Measurements from ENCODE around the gene EFCAB7. TPM values are rescaled to one million over a fixed set of nuclear protein-coding genes. Genes with fewer than 3 reads are reported as not detected.

The EFCAB7 gene
- total RNA-seq, 6 donors from 2014 or later: 2.1 to 20.4 (median 4.7) TPM

DNA sequence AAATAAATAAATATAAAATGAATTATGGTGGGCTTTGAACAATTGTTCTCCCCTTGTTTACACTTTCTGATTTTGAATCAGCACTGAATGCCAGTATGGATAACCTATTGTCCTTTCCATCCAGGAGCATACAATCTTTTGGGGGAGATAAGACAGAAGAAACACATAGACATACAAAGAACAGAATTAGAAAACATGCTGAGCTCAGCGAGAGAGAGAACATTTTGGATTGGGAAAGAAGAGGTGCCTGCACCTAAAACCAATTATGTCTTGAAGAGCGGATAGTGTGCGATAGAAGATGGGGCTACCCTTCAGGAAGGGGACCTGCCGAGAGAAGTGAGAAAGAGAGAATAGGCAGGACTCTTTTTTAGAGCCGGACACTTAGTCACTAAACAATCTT lies 76.5 kb downstream of the EFCAB7 start:
- Histone ChIP-seq H3K9me3 (no peaks in the 10 kb centered on the region), H3K36me3 (no peaks in the 10 kb centered on the region), H3K4me3 (no peak overlapping the region), H3K4me1 (no peaks in the 10 kb centered on the region), H3K27me3 (no peaks in the 10 kb centered on the region), H3K27ac (no peak overlapping the region)
- ATAC-seq (ENCODE audit: low FRiP score in 2 of 2): no peak
- TF ChIP-seq POLR2A (IDR thresholded peaks at IDR 0.05) (no peak), EP300 (IDR thresholded peaks at IDR 0.05) (no peak), POLR2AphosphoS5 (IDR thresholded peaks at IDR 0.05) (no peak)
- TF ChIP-seq, protein P1, sequence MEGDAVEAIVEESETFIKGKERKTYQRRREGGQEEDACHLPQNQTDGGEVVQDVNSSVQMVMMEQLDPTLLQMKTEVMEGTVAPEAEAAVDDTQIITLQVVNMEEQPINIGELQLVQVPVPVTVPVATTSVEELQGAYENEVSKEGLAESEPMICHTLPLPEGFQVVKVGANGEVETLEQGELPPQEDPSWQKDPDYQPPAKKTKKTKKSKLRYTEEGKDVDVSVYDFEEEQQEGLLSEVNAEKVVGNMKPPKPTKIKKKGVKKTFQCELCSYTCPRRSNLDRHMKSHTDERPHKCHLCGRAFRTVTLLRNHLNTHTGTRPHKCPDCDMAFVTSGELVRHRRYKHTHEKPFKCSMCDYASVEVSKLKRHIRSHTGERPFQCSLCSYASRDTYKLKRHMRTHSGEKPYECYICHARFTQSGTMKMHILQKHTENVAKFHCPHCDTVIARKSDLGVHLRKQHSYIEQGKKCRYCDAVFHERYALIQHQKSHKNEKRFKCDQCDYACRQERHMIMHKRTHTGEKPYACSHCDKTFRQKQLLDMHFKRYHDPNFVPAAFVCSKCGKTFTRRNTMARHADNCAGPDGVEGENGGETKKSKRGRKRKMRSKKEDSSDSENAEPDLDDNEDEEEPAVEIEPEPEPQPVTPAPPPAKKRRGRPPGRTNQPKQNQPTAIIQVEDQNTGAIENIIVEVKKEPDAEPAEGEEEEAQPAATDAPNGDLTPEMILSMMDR (IDR thresholded peaks at IDR 0.05): no peak
- 92 to 94% methylated on average over 5 of the region's 5 CpGs for WGBS, 2 donors
- DNase-seq: no peak

DNA sequence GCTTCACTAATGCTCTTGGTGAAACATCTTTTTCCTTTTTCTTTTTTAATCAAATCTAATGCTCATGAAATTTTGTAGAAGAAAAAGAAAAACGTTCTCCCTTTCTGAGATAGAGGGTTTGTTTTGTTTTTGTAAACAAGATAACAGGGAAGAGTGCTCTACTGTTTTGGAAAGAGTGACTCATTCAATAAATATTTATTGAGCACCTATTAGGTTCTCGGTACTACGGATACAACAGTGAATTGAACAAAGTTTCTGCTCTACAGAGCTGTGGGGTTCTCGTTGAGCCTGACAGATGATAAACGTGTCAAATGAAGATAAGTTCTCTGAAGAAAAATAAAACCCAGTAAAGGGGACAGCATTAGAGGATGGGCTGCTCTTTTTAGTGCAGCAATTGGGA lies 76.9 kb downstream of the EFCAB7 start:
- Histone ChIP-seq H3K27me3 (no peaks in the 10 kb centered on the region), H3K4me1 (peaks cover 0 to 3% (median 0%) of the 10 kb centered on the region in 4 donors), H3K36me3 (no peaks in the 10 kb centered on the region), H3K27ac (no peak overlapping the region), H3K9me3 (no peaks in the 10 kb centered on the region), H3K4me3 (no peak overlapping the region)
- no peak for TF ChIP-seq POLR2A (IDR thresholded peaks at IDR 0.05)
- TF ChIP-seq, protein P1 (IDR thresholded peaks at IDR 0.05): no peak
- TF ChIP-seq POLR2AphosphoS5 (IDR thresholded peaks at IDR 0.05): no peak
- no peak for TF ChIP-seq EP300 (IDR thresholded peaks at IDR 0.05)
- DNase-seq: no peak
- 67 to 72% methylated on average over 5 of the region's 5 CpGs for WGBS, 2 donors
- no peak for ATAC-seq (ENCODE audit: low FRiP score in 2 of 2)

DNA sequence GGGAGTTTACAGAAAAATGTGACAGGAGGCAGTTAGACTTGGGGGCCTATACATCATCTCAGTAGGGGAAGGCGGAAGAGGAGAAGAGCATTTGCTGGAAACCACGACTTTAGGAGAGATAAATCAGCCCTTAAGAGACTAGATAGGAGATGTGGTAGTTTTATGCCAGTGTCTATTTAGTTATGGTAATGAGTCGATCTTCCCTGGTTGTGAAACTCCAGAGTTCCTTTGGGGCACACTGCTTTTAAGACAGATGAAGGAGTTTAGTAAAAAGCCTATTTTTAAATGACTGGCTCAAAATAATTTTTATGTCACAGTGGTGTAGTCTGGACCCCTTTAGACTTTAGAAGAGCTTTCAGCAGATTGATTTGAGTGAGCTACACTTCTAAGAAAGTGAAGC lies 77.7 kb downstream of the EFCAB7 start:
- H3K4me3 ChIP-seq: no peak overlapping the region
- no peak overlapping the region for H3K27ac ChIP-seq
- no peaks in the 10 kb centered on the region for H3K27me3 ChIP-seq
- H3K9me3 ChIP-seq: no peaks in the 10 kb centered on the region
- ATAC-seq (ENCODE audit: low FRiP score in 2 of 2): no peak
- WGBS, 2 donors: 71 to 73% methylated on average over 3 of the region's 3 CpGs
- DNase-seq: no peak
- H3K4me1 ChIP-seq: peaks cover 0 to 5% (median 0%) of the 10 kb centered on the region in 4 donors
- H3K36me3 ChIP-seq: no peaks in the 10 kb centered on the region
- TF ChIP-seq, protein P1 (IDR thresholded peaks at IDR 0.05): no peak
- TF ChIP-seq POLR2AphosphoS5 (IDR thresholded peaks at IDR 0.05): no peak
- TF ChIP-seq POLR2A (IDR thresholded peaks at IDR 0.05): no peak
- TF ChIP-seq EP300 (IDR thresholded peaks at IDR 0.05): no peak

DNA sequence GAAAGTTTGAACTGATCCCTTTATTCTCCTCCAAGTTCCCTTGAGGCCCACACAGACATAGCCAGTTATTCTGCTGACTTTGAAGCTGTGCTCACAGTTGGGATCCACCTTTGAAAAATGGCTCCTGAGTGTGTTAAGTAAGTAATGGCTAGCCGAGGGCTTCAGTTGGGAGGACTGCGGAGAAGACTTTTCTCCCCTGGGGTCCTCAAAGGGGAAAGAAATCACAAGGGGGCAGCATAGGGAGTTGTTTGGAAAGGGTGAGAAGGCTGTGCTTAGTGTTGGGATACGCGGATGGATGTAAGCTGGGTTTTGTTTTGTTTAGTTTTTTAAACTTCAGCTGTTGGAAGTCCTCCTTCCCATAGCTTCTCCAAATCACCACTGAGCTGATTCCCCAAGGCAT lies 78.1 kb downstream of the EFCAB7 start:
- no peaks in the 10 kb centered on the region for H3K36me3 ChIP-seq
- no peaks in the 10 kb centered on the region for H3K27me3 ChIP-seq
- no peak for ATAC-seq (ENCODE audit: low FRiP score in 2 of 2)
- H3K9me3 ChIP-seq: no peaks in the 10 kb centered on the region
- WGBS, 2 donors: 83 to 93% methylated on average over 4 of the region's 4 CpGs
- TF ChIP-seq EP300 (IDR thresholded peaks at IDR 0.05) (no peak), POLR2A (IDR thresholded peaks at IDR 0.05) (no peak), POLR2AphosphoS5 (IDR thresholded peaks at IDR 0.05) (no peak)
- TF ChIP-seq, protein P1 (IDR thresholded peaks at IDR 0.05): no peak
- H3K4me1 ChIP-seq: peaks cover 0 to 5% (median 0%) of the 10 kb centered on the region in 4 donors
- no peak overlapping the region for H3K27ac ChIP-seq
- H3K4me3 ChIP-seq: no peak overlapping the region
- DNase-seq: no peak

DNA sequence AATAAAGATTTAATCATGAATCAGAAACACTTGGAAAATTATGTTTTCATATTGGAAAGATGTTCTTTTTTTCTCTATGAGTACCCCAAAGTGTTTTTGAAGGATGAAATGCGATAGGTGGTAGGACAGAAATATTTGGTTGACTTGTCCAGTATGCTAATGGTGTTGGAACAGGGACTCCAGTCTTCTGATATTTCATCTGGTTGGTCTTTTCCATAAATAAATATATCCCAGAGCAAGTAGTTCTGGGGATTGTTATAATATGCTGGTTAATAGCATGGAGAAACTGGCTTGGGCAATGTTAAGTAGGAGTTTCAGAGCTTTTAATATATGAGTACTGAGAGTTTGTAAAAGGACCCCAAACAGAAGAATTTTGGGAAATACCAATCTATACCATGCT lies 78.6 kb downstream of the EFCAB7 start:
- Histone ChIP-seq H3K4me1 (peaks cover 0 to 5% (median 0%) of the 10 kb centered on the region in 4 donors), H3K36me3 (no peaks in the 10 kb centered on the region), H3K27ac (no peak overlapping the region), H3K27me3 (no peaks in the 10 kb centered on the region), H3K4me3 (no peak overlapping the region), H3K9me3 (no peaks in the 10 kb centered on the region)
- 96 to 100% methylated on average over 1 of the region's 1 CpG for WGBS, 2 donors
- TF ChIP-seq POLR2A (IDR thresholded peaks at IDR 0.05) (no peak), POLR2AphosphoS5 (IDR thresholded peaks at IDR 0.05) (no peak), EP300 (IDR thresholded peaks at IDR 0.05) (no peak)
- TF ChIP-seq, protein P1 (IDR thresholded peaks at IDR 0.05): no peak
- DNase-seq (no peak), ATAC-seq (ENCODE audit: low FRiP score in 2 of 2) (no peak)
